NCI-H2029 treated with DMSO at 0.1 percent for 48 hours (cell line): Measurements from ENCODE around the gene ULK2.
"Not testable (repeated sequence)": the region's sequence is repeated elsewhere in the genome, so short reads cannot be mapped to it uniquely, and the experiment has no call there.

Experiments used
- DNase-seq: peaks from one replicate; lab custom pipeline; 2025; lab: John Stamatoyannopoulos, UW

The ULK2 gene

DNA sequence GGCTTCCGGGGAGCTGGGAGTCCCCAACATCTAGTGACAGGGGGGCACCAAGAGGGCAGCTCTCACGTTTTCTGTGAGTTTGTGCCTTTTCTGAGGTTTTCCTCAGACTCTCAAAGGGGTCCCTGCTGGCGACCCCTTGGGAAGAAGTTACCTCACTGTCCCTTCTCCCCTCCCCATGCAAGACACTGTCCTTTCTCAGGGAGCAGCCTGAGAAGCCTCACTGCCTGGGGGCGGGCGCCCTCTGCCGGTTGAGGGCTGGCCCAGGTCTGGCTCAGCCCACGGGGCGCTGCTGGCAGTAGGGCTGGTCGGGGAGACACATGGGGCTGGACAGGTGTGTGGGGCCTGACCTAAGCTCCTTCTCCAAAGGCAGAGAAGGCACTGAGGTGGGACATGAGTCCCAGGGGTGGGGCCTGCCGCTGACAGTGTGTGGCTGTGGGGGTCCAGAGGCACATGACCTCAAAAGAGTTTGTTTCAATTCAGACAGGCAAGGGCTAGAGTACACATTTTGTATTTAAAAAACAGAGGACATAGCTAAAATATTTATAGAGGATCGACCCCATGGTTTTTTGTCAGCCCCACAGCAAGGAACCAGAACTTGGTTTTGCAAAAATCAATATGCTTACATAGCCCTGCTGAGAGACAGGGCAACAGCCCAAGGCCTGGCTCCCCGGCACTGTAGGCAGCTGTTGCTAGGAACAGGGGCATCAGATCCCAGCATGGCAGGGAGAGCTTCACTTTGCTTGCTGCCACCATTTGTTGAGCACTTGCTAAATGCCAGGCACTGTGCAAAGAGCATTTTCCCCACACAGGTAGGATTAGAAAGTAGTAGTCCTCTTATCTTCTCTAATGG is 101.1 kb downstream of the ULK2 start:
- no peak for DNase-seq

DNA sequence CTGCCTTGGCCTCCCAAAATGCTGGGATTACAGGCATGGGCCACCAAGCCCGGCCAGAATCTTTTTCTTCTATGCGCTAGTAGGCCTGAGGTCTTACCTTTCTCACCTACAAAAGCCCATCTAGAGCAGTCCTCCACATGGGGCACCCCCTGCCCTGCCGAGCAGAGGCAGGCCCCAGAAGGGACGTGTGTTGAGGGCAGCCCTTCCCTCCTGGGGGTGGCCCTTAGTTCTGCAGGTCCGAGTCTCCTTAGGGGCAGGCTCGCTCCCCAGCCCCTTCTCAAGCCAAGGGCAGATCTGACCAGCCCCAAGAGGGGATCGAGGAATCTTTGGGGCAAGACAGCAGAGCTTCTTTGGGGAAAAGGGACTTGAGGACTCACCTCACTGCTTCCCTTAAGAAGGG is 101.7 kb downstream of the ULK2 start:
- no peak for DNase-seq

DNA sequence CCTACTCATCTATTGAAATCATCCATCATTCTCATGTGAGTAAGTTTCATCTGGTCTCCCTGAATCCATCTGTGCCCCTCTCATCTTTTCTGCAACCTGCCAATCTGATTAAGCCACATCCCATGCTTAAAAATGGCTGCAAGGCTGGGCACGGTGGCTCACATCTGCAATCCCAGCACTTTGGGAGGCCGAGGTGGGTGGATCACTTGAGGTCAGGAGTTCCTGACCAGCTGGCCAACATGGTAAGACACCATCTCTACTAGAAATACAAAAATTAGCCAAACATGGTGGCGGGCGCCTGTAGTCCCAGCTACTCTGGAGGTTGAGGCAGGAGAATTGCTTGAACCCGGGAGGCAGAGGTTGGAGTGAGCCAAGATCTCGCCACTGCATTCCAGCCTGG is 103.7 kb downstream of the ULK2 start:
- not testable (repeated sequence) for DNase-seq

DNA sequence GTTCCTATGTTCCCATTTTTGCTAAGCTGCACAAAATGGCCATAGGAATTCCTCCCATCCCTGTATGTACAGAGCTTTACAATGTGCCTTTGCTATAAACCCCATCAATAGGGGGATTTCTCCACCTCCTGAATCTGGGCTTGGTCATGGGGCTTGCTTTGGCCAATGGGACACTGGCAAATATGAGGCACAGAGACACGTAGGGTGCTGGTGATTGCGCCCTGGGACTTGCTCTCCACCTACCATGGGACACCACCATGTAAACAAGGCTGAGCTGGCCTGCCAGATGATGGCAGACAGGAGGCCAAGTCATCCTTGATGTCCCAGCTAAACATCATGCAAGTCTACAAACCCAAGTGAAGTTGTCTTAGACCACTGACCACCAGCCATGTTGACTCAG is 104.3 kb downstream of the ULK2 start:
- DNase-seq = no peak

DNA sequence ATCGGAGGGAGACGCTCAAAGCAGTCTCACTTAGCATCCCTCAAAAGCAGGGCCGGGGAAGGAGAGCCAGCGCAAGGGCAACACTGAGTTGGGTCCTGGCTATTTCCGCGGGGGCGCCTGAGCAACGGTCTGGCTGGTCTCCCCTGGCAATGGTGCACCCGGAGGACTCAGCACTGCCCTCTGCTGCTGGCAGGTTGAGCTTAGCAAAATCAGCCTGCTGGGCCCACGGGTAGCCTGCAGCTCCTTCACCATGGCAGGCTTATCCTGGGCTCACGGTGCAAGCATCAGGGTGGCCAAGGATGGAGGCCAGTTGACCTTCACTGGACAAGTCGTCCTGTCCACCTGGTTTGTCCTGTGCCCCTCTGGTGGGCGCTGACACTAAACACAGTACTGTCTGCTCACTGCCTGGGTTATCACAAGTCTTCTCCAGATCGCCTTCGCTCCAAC is 105.2 kb downstream of the ULK2 start:
- DNase-seq = no peak

DNA sequence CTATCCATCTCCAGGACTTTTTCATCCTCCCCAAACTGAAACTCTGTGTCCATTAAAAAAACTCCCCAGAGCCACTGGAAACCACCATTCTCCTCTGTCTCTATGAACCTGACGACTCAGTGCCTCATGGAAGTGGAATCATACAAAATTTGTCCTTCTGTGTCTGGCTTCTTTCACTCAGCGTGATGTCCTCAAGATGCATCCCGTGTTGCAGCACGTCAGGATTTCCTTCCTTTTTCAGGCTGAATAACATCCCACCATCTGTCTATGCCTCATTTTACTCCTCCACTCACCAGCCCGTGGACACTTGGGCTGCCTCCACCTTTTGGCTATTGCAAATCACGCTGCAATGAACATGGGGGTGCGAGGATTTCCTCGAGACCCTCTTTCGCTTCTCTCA is 107.0 kb downstream of the ULK2 start:
- no peak for DNase-seq

DNA sequence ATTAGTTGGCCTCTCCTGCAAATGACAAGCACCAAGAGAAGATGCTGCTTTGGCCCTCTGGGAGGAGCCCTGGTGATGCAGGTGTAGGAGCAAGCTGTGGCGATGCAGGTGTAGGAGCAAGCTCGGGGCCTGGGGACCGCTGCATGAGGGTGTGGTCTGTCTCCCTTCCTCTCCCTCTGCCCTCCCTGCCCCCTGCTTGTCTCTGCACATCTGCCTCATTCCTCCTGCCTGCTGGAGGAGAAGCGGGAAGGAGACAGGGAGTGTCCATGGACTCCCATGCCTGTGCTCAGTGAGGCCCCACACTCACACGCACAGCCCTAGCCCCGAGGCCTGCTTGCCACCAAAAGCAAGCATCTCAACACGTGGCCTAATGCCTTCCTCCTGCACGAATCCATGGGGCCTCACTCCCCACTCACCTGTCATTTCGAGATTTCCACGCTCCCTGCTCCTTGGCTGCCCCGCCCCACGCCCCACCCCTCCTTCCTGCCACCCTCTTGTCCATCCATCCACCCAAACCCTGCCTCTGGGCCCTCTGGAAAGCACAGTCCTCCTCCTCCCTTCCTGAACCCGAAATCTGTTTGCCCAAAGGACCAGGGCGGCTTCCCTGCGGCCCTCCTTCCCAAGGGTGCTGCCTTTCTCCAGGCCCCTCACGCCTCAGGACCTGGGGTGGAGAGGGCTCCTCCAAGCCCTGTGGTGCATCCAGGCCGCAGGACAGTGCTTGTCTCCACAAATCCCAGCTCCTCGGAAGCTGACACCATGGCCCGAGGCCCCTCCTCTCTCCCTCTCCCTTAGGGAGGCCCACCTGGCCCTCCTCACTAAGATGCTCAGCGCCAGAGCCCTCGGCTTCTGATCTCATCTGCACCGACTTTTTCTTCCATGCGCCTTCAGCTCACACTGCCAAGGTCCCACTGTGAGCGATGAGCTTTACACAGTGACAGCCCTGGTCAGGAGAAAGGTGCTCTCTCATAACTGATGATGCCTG is 107.9 kb downstream of the ULK2 start:
- DNase-seq = no peak

DNA sequence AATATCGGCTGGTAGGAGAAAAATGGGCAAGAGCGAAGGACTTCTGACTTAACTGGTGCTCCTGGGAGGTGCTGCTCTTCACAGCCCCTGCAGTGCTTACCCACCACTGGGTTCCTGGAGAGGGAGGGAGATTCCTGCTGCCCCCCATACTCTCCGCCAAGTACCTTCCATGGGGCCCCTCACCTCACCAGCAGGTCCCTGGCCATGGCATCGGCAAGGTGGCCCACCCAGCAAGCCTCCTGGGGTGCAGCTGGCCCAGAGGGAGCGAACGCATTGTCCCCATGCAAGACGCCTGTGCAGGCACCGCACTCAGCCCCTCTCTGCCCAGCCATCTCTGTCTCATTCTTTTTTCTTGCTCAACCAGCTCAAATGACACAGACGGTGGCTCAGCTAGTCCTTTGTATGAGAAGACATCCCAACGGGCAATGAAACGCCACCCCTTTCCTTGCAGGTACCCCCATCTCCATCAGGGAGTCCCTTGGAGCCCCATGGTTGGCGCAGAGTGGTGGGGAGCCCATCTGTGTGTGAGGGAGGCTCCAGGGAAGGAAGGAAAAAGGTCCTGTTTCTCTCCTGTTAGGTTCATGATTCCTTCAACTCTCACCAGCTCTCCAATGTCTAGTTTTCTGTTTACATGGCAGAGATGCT is 110.1 kb downstream of the ULK2 start:
- DNase-seq = no peak

DNA sequence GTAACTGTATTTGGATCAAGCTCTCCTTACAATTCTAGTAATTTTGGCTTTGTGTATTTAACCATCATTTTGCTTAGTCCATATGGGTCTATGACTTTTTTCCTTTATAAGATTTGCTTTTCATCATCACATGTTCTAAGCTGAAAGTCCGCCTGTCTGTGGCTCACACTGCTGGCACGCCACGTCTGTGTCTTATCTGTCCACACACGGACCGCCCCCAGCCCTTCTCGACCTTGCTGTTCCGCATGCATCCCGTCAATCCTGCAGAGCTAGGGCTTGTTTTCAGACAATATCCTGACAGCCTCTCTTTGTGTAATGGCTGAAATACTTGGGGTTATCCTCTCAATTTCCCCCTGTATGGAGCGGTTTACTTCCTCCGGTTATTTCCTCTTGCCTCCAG is 111.2 kb downstream of the ULK2 start:
- no peak for DNase-seq

DNA sequence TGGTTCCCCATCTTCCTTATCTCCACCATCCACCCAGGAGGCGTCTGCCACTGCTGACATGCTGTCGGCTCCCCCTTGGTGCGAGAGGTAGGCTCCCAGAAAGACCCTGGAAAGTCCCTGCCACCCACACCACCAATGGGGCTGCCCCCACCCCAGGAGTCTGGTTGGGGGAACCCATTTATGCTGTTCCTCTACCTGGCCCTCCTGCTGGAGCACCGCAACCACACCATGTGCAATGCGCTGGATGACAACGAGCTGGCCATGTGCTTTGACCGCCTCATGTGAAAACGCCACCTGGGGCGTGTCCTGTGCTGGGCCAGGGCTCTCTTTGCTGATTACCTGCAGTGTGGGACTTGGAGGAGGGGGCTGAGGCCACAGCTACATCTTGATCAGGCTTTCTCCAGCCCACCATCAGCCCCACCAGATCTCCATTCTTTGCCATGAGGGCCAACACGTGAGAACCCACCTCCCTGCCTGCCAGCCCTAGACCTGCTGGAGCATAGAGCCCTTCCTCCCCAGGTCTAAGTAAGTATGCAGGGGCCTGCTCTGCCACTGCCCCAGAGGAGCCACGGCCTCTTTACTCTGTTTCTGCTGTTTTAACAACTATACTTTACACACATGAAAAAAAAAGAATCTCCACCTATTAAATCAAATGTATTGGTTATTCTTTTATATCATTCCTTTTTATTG is 111.8 kb downstream of the ULK2 start:
- no peak for DNase-seq

DNA sequence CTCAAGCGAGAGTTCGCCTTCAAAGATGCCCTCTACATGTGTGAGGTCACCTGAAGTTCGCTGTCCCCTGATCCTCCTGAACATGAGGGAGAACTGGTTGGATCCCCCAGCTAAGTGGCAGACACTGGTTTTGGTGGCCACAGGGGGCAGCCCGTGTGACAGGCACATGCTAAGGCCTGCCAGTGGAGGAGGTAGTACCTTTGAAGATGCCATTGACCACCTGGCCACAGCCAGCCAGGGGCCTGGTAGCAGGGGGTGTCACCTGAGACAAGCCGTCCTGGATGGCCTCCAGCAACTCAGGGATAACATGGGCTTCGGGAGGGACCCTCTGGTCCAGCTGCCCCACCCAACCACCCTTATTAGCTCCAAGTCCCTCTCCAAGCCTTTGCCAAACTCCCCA is 112.3 kb downstream of the ULK2 start:
- no peak for DNase-seq

DNA sequence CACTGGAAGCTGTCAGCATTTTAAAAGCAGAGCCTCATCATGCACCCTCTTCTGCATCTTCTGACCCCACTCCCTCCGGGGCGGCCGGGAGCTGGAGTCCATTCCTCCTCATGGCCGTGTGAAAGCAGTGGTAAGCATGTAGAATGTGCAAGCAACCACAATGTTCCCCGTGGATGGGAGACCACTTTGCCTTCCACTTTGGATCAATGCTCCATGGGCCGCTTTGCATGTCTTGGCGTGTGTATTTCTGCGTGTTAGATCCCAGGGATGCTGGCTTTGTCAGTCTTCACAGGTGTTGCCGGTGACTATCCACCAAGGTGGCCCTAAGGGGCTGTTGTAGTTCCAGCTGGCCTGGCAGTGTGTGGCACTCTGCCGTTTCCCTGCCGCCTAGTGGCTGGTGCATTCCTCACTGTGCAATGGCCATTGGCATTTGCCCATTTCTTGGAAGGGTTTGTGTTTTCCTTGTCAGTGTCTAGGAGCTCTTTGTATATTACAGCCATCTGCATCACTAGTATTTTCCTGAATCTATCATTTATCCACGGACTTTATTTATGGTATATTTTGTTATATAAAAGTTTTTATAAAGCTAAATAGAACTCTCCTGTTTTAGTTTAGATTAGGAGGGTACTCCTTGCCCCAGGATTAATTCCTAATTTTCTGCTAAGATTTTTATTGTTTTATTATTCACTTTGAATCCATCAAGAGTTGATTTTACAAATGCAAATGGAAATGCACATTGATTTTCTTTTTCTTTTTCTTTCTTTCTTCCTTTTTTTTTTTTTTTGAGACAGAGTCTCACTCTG is 113.9 kb downstream of the ULK2 start:
- DNase-seq = no peak

DNA sequence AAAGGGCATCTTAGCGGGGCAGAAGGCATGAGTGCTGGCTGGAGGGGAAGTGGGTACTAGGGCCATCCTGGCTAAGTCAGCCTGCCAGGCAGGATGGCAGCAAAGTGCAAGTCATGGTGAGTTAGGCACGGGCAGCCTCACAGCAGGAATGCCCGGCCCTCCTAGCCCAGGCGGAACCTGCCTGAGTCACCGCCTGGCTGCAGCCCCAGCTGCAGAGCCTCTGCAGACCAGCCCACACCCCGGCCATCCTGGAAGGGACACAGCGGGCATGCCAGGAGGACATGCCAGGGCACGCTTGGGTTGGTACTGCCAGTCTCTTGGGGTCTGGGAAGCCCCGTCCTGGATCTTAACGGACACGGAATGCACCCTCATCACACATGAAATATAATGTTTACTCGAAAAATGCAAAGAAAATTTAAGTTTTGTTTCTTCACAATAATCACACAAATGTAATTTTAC is 114.7 kb downstream of the ULK2 start:
- no peak for DNase-seq

DNA sequence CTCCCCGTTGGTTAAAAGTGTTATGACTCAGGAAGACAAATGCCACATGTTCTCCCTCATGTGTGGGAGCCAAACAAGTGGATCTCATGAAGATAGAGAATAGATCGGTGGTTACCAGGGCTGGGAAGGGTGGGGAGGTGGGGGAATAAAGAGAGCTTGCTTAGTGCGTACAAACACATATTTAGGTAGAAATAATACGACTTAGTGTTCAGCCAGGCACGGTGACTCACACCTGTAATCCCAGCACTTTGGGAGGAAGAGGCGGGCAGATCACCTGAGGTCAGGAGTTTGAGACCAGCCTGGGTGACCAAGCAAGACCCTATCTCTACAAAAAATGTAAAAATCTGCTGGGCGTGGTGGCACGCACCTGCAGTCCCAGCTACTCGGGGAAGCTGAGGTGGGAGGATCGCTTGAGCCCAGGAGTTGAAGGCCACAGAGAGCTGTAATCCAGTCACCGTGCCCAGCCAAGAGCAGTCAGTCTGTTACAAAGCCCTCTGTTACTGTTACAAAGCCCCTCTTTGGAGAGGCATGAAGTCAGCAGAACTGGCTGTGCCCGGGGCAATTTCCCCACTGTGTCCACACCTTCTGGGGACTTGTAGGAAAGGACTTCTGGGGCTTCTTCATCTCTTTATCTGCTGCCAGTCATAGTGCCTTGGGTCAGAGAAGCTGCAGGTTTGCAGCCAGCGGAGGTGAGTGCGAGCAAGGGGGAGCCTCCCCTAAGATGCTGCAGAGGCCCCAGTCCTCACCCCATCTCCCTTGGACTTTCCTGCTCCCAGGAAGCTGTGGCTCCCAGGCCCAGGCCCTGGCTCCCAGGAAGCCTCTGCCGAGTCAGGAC is 115.3 kb downstream of the ULK2 start:
- no peak for DNase-seq

DNA sequence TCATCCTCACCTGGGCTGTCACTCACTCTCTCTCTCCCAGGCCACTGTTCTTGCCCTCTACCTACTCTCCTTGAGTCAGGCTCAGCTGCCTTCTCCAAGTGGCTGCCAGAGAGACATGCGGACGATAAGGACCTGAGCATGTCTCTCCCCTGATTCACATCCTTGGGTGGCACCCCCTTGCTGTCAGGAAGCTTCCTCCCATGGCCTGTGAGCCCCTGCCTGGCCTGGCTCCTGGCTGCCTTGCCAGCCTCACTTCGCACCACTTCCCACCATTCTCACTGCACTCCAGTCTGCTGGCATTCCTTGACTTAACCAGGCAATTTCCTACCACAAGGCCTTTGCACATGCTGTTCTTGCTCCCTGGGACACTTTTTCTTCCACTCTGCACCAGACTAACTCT is 116.9 kb downstream of the ULK2 start:
- no peak for DNase-seq

DNA sequence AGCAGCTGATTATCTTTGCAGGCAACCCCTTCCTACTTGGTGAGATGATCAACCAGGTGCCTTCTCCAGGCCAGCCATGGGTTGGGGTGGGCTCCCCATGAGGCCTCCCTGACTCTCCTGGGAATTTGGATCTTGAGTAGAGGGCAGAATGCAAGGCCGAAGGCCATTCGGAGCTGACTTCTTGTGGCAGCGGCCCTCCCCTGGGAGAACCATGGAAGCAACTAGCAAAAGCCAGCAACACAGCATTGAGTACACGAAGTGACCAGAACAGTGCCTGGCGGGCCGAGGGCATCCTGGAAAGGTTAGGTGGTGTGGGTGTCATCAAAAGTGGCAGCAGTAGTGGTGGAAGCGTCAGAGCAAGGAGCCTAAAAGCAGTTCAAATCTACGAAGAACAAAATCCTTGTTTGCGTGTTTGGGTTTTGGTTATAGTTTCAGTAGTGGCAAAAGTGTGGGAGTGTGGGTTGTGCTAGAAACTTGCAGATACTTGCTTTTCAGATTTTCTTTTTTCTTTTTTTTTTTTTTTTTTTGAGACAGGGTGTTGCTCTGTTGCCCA is 117.6 kb downstream of the ULK2 start:
- DNase-seq = no peak

DNA sequence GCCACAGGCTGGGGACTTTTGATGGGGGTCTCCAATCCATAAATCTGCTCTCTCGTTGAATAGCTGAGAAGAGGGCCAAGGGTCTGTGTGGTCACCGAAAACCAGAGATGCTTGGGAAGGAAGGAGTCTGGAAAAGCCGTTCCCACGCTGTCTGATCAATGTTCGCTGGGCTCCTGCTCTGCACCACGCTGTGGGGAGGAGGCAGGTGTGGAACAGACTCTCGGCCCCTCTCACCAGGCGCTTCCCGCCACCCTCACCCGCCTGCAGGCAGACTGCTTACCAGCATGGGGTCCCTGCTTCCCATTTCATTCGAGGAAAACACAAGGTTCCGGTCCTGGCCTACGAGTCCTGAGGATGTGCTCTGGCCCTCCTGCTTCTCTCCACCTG is 118.9 kb downstream of the ULK2 start:
- DNase-seq = no peak

DNA sequence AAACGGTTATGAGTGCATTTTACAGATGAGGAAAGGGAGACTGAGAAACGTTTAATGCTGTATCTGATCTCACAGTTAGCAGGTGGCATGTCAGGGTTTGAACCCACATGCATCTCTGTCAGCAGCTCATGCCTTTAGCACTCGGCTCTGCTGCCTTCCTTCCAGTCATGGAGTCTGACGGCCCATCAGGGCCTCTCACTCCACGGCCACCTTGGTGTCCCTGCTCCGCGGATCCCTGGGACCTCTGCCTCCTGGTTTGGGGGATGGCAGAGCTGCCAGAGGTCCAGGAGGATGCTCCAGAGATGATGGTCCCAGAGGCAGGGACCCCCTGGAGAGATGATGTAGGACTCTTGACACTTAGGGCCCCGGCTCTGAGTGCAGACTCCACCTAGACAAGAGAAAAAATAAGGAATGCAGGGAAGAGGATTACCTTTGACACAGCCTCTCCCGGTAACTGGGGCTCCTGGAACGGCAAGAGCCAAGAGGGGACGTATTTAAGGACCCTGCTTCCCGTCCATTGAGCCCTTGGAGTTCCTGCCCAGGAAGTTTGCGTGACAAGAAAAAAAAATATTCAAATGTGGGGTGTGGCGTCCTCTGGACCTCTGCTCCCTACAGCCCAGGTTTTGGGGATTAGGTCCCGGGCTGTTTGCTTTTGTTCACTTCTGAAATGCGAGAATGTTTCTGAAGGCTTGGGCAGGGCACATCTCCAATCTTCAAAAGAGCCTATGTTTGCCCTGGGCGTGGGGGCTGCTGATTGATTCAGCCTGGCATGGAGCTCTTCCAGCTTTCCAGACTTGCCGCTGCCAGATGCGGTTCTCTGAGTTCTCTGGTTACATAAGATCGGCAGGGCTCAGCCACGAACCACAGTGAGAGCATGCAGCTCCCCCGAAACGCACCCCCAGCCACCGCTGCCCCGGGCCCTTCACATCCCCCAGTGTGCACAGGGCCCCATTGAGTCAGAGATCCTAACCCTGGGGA is 119.6 kb downstream of the ULK2 start, which contains the start of gene ALDH3A1:
ALDH3A1 (minus strand) TSS at position 470 of the 978 bp plus-strand sequence. CDS start 3,169 bp downstream, outside the sequence.
- no peak for DNase-seq
